ENCODE results near the gene OR2L3. TPM values are rescaled to one million over a fixed set of nuclear protein-coding genes. Genes with fewer than 3 reads are reported as not detected.

Gene OR2L3
- total and polyA plus RNA-seq, 9 donors = not detected

Other genes with a start within 250 kb of the OR2L3 start
- not detected for gene OR14A16, start 222.7 kb upstream of the OR2L3 start, total RNA-seq
- not detected for gene OR14A16, start 222.7 kb upstream of the OR2L3 start, polyA plus RNA-seq (ENCODE audit: insufficient read depth in 1 of 8, insufficient read length in 8 of 8, low replicate concordance in 1 of 8)
- gene OR11L1, start 204.9 kb upstream of the OR2L3 start, total RNA-seq = not detected
- not detected for gene OR11L1, start 204.9 kb upstream of the OR2L3 start, polyA plus RNA-seq (ENCODE audit: insufficient read depth in 1 of 8, insufficient read length in 8 of 8, low replicate concordance in 1 of 8)
- gene TRIM58, start 189.6 kb upstream of the OR2L3 start, total RNA-seq = 1.6 TPM
- gene TRIM58, start 189.6 kb upstream of the OR2L3 start, polyA plus RNA-seq (ENCODE audit: insufficient read depth in 1 of 8, insufficient read length in 8 of 8, low replicate concordance in 1 of 8) = 1 to 10 TPM; 1.4 to 6.4 (median 3.6) TPM
- 0.27 TPM for gene OR2W3, start 151.2 kb upstream of the OR2L3 start, total RNA-seq
- gene OR2W3, start 151.2 kb upstream of the OR2L3 start, polyA plus RNA-seq (ENCODE audit: insufficient read depth in 1 of 8, insufficient read length in 8 of 8, low replicate concordance in 1 of 8) = 1 to 10 TPM in 4 of 8 donors, under 1 TPM in 4; 0.68 to 1.5 (median 1.0) TPM
- not detected for gene OR2T8, start 126.6 kb upstream of the OR2L3 start, total RNA-seq
- under 1 TPM in 3 of 8 donors, not detected in 5; 0.12 to 0.27 (median 0.14) TPM for gene OR2T8, start 126.6 kb upstream of the OR2L3 start, polyA plus RNA-seq (ENCODE audit: insufficient read depth in 1 of 8, insufficient read length in 8 of 8, low replicate concordance in 1 of 8)
- gene OR2AJ1, start 121.9 kb upstream of the OR2L3 start, total RNA-seq = not detected
- gene OR2AJ1, start 121.9 kb upstream of the OR2L3 start, polyA plus RNA-seq (ENCODE audit: insufficient read depth in 1 of 8, insufficient read length in 8 of 8, low replicate concordance in 1 of 8) = not detected
- gene OR2L8, start 98.0 kb upstream of the OR2L3 start, total RNA-seq = not detected
- gene OR2L8, start 98.0 kb upstream of the OR2L3 start, polyA plus RNA-seq (ENCODE audit: insufficient read depth in 1 of 8, insufficient read length in 8 of 8, low replicate concordance in 1 of 8) = not detected
- gene OR2AK2, start 81.6 kb upstream of the OR2L3 start, total RNA-seq = not detected
- gene OR2AK2, start 81.6 kb upstream of the OR2L3 start, polyA plus RNA-seq (ENCODE audit: insufficient read depth in 1 of 8, insufficient read length in 8 of 8, low replicate concordance in 1 of 8) = not detected
- gene OR2L5, start 33.2 kb upstream of the OR2L3 start, total RNA-seq = not detected
- not detected for gene OR2L5, start 33.2 kb upstream of the OR2L3 start, polyA plus RNA-seq (ENCODE audit: insufficient read depth in 1 of 8, insufficient read length in 8 of 8, low replicate concordance in 1 of 8)
- 0.04 TPM for gene OR2L2, start 16.8 kb upstream of the OR2L3 start, total RNA-seq
- gene OR2L2, start 16.8 kb upstream of the OR2L3 start, polyA plus RNA-seq (ENCODE audit: insufficient read depth in 1 of 8, insufficient read length in 8 of 8, low replicate concordance in 1 of 8) = under 1 TPM in 2 of 8 donors, not detected in 6; 0.04 to 0.16 TPM
- not detected for gene OR2L13, start 48.3 kb downstream of the OR2L3 start, total RNA-seq
- gene OR2L13, start 48.3 kb downstream of the OR2L3 start, polyA plus RNA-seq (ENCODE audit: insufficient read depth in 1 of 8, insufficient read length in 8 of 8, low replicate concordance in 1 of 8) = not detected
- gene OR2M5, start 98.3 kb downstream of the OR2L3 start, total RNA-seq = not detected
- not detected for gene OR2M5, start 98.3 kb downstream of the OR2L3 start, polyA plus RNA-seq (ENCODE audit: insufficient read depth in 1 of 8, insufficient read length in 8 of 8, low replicate concordance in 1 of 8)
- gene OR2M2, start 128.0 kb downstream of the OR2L3 start, total RNA-seq = not detected
- not detected for gene OR2M2, start 128.0 kb downstream of the OR2L3 start, polyA plus RNA-seq (ENCODE audit: insufficient read depth in 1 of 8, insufficient read length in 8 of 8, low replicate concordance in 1 of 8)
- gene OR2M3, start 150.4 kb downstream of the OR2L3 start, total RNA-seq = not detected
- under 1 TPM in 7 of 8 donors, not detected in 1; 0.01 to 0.10 (median 0.03) TPM for gene OR2M3, start 150.4 kb downstream of the OR2L3 start, polyA plus RNA-seq (ENCODE audit: insufficient read depth in 1 of 8, insufficient read length in 8 of 8, low replicate concordance in 1 of 8)
- gene OR2M4, start 184.6 kb downstream of the OR2L3 start, total RNA-seq = not detected
- gene OR2M4, start 184.6 kb downstream of the OR2L3 start, polyA plus RNA-seq (ENCODE audit: insufficient read depth in 1 of 8, insufficient read length in 8 of 8, low replicate concordance in 1 of 8) = under 1 TPM in 3 of 8 donors, not detected in 5; 0.04 TPM
- not detected for gene OR2T33, start 231.1 kb downstream of the OR2L3 start, total RNA-seq
- gene OR2T33, start 231.1 kb downstream of the OR2L3 start, polyA plus RNA-seq (ENCODE audit: insufficient read depth in 1 of 8, insufficient read length in 8 of 8, low replicate concordance in 1 of 8) = under 1 TPM in 1 of 8 donors, not detected in 7; 0.04 TPM